Measurements from ENCODE around the gene ANKRD63. TPM values are rescaled to one million over a fixed set of nuclear protein-coding genes. Genes with fewer than 3 reads are reported as not detected.

ANKRD63 gene
- total and polyA plus RNA-seq, 9 of the 15 experiments (the other 6 are each of a cell fraction or from before 2014, with no cell fraction given) = 1.3 to 2.0 (median 1.8) TPM; not detected in 6

DNA sequence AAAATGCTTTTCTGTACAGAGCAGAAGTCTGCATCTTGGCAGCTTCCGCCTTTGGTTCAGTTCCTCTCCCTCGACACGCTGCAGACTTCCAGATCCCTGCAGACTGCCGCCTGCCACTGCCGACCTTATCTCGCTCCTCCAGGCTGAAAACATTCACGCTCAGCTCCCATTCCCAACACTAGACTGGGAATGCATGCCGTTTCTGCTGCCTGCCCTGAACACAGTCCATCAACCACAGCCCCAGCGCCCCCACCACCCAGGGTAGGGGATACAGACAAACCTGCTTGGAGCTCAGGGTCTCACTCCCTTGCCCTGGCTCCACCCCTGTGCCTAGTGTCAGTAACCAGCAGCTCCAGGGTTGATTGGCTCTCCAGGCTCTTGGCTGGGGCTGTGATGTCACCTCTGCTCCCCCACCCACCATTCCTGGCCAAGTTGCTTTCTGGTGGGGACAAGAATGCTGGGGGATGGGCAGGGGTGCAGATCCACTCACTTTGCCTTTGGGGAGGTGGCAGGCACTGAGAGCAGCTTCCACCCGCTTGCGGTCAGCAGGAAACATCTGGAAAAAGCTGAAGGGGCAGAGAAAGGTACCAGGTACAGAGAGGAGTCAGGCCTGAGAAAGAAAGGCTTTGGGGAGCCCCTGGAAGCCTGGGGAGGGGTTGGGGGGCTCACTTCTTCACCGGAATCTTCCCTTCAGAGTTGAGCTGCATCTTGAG is 18.8 kb upstream of the ANKRD63 start (continued):
- TF ChIP-seq, protein P1, sequence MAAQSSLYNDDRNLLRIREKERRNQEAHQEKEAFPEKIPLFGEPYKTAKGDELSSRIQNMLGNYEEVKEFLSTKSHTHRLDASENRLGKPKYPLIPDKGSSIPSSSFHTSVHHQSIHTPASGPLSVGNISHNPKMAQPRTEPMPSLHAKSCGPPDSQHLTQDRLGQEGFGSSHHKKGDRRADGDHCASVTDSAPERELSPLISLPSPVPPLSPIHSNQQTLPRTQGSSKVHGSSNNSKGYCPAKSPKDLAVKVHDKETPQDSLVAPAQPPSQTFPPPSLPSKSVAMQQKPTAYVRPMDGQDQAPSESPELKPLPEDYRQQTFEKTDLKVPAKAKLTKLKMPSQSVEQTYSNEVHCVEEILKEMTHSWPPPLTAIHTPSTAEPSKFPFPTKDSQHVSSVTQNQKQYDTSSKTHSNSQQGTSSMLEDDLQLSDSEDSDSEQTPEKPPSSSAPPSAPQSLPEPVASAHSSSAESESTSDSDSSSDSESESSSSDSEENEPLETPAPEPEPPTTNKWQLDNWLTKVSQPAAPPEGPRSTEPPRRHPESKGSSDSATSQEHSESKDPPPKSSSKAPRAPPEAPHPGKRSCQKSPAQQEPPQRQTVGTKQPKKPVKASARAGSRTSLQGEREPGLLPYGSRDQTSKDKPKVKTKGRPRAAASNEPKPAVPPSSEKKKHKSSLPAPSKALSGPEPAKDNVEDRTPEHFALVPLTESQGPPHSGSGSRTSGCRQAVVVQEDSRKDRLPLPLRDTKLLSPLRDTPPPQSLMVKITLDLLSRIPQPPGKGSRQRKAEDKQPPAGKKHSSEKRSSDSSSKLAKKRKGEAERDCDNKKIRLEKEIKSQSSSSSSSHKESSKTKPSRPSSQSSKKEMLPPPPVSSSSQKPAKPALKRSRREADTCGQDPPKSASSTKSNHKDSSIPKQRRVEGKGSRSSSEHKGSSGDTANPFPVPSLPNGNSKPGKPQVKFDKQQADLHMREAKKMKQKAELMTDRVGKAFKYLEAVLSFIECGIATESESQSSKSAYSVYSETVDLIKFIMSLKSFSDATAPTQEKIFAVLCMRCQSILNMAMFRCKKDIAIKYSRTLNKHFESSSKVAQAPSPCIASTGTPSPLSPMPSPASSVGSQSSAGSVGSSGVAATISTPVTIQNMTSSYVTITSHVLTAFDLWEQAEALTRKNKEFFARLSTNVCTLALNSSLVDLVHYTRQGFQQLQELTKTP (IDR thresholded peaks at IDR 0.05; ENCODE audit: low read depth in 1 of 2, partially characterized antibody in 2 of 2) = no peak
- TF ChIP-seq SMARCB1 (IDR thresholded peaks at IDR 0.05; ENCODE audit: insufficient read length, low read depth) = no peak
- TF ChIP-seq, protein P2, sequence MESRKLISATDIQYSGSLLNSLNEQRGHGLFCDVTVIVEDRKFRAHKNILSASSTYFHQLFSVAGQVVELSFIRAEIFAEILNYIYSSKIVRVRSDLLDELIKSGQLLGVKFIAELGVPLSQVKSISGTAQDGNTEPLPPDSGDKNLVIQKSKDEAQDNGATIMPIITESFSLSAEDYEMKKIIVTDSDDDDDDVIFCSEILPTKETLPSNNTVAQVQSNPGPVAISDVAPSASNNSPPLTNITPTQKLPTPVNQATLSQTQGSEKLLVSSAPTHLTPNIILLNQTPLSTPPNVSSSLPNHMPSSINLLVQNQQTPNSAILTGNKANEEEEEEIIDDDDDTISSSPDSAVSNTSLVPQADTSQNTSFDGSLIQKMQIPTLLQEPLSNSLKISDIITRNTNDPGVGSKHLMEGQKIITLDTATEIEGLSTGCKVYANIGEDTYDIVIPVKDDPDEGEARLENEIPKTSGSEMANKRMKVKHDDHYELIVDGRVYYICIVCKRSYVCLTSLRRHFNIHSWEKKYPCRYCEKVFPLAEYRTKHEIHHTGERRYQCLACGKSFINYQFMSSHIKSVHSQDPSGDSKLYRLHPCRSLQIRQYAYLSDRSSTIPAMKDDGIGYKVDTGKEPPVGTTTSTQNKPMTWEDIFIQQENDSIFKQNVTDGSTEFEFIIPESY (CRISPR knock-in tag; IDR thresholded peaks at IDR 0.05) = no peak
- TF ChIP-seq SAP30 (IDR thresholded peaks at IDR 0.05; ENCODE audit: borderline replicate concordance, insufficient read depth, low read depth, low read length, poor library complexity, severe bottlenecking) = no peak
- TF ChIP-seq THRAP3 (IDR thresholded peaks at IDR 0.05; ENCODE audit: borderline replicate concordance) = no peak
- TF ChIP-seq TAF15 (IDR thresholded peaks at IDR 0.05; ENCODE audit: low read depth, low read length) = no peak
- TF ChIP-seq ATF3 (IDR thresholded peaks at IDR 0.05) = peak; percentile 31; the same call in 1 of the 2 replicates
- no peak for TF ChIP-seq ATF3 (CRISPR knock-in tag; conservative IDR thresholded peaks at IDR 0.05)
- TF ChIP-seq MTA1 (IDR thresholded peaks at IDR 0.05; ENCODE audit: borderline replicate concordance) = 0 out of 2 replicates have a peak, but pooled peaks have one; percentile 30
- no peak for TF ChIP-seq ZNF124 (CRISPR knock-in tag; IDR thresholded peaks at IDR 0.05)
- no peak for TF ChIP-seq NRF1 (conservative IDR thresholded peaks at IDR 0.05 in 1 of 2, IDR thresholded peaks at IDR 0.05 in 1 of 2)
- no peak for TF ChIP-seq NFXL1 (CRISPR knock-in tag; IDR thresholded peaks at IDR 0.05)
- TF ChIP-seq SMAD3 (CRISPR knock-in tag; conservative IDR thresholded peaks at IDR 0.05) = no peak
- TF ChIP-seq, protein P3, sequence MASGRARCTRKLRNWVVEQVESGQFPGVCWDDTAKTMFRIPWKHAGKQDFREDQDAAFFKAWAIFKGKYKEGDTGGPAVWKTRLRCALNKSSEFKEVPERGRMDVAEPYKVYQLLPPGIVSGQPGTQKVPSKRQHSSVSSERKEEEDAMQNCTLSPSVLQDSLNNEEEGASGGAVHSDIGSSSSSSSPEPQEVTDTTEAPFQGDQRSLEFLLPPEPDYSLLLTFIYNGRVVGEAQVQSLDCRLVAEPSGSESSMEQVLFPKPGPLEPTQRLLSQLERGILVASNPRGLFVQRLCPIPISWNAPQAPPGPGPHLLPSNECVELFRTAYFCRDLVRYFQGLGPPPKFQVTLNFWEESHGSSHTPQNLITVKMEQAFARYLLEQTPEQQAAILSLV (tag; IDR thresholded peaks at IDR 0.05) = no peak
- no peak for TF ChIP-seq ETS1 (conservative IDR thresholded peaks at IDR 0.05; ENCODE audit: control insufficient read depth, low read depth, low read length)
- TF ChIP-seq NR1H2 (CRISPR knock-in tag; IDR thresholded peaks at IDR 0.05) = no peak
- TF ChIP-seq SRSF7 (optimal IDR thresholded peaks at IDR 0.05; ENCODE audit: low read depth, low read length) = no peak
- peak; percentile 51 for TF ChIP-seq CXXC5 (CRISPR knock-in tag; IDR thresholded peaks at IDR 0.05)

Data from K562 (cell line).